H1 (cell line): ENCODE results near the gene PTPRF. TPM values are rescaled to one million over a fixed set of nuclear protein-coding genes. Genes with fewer than 3 reads are reported as not detected.

Source experiments
- CTCF ChIA-PET: fragments of 300-600 bp; sonication (Branson Sonifier 250); formaldehyde crosslinking; loops from one replicate; lab custom pipeline; 2021; ENCODE audit not compliant: partially characterized antibody; lab: Charles Lee
- POLR2A ChIA-PET: fragments of 300-600 bp; sonication (Branson Sonifier 250); formaldehyde crosslinking; loops from one replicate; lab custom pipeline; 2021; ENCODE audit warnings: inconsistent platforms; ENCODE audit not compliant: partially characterized antibody; lab: Charles Lee
- DNase-seq, 2 experiments: peaks; one replicate each; pipeline versions ENCODE4 v3.0.0 to v3.0.0-alpha.2; 2010 to 2022; ENCODE audit warnings: low spot score in 2 of 2, low read depth in 1 of 2, mixed read lengths in 1 of 2
- FAIRE-seq: peaks from 2 replicates; lab custom pipeline; 2011; peaks lifted over from hg19 to GRCh38; lab: Jason Lieb, UNC
- H2AFZ ChIP-seq: 2 replicates; pipeline ENCODE4 v1.8.1; 2012; ENCODE audit warnings: low read length, inconsistent platforms
- H2AK5ac ChIP-seq: 2 replicates; pipeline ENCODE4 v1.6.1; 2013; ENCODE audit warnings: low read depth, low read length
- H2BK120ac ChIP-seq: replicated peaks from 2 replicates; pipeline ENCODE3; 2013; ENCODE audit warnings: low read depth, low read length, inconsistent platforms
- H2BK12ac ChIP-seq: 2 replicates; pipeline ENCODE4 v1.6.1; 2013; ENCODE audit warnings: low read depth, low read length
- H2BK15ac ChIP-seq: 2 replicates; pipeline ENCODE4 v1.6.1; 2013; ENCODE audit warnings: low read length
- H2BK20ac ChIP-seq: 2 replicates; pipeline ENCODE4 v1.6.1; 2013; ENCODE audit warnings: low read length
- H2BK5ac ChIP-seq: 2 replicates; pipeline ENCODE4 v1.6.1; 2013; ENCODE audit warnings: low read depth, low read length
- H3K14ac ChIP-seq: 2 replicates; pipeline ENCODE4 v1.6.1; 2013; ENCODE audit warnings: inconsistent platforms; ENCODE audit not compliant: insufficient read length
- H3K18ac ChIP-seq: 2 replicates; pipeline ENCODE4 v1.6.1; 2013; ENCODE audit warnings: low read length; ENCODE audit errors: extremely low read depth
- H3K23ac ChIP-seq: 2 replicates; pipeline ENCODE4 v1.6.1; 2013; ENCODE audit warnings: inconsistent platforms; ENCODE audit not compliant: insufficient read length
- H3K23me2 ChIP-seq: 2 replicates; pipeline ENCODE4 v1.6.1; 2013; ENCODE audit warnings: low read depth, low read length
- H3K27ac ChIP-seq: 2 replicates; pipeline ENCODE4 v1.6.1; 2011; ENCODE audit warnings: low read depth, low read length, inconsistent platforms
- H3K27me3 ChIP-seq, 4 experiments: replicated peaks in 1 of 4; 1 replicate in 1 of 4; 2 replicates in 3 of 4; pipeline versions ENCODE4 v1.6.1 to v1.8.1; 2011 to 2013; ENCODE audit warnings: low read length in 3 of 4, mild to moderate bottlenecking in 3 of 4, inconsistent platforms in 2 of 4, mixed read lengths in 2 of 4, moderate library complexity in 1 of 4; ENCODE audit not compliant: control insufficient read depth in 3 of 4, insufficient read depth in 3 of 4; ENCODE audit errors: extremely low read depth in 1 of 4
- H3K36me3 ChIP-seq, 4 experiments: 2 replicates each; pipeline versions ENCODE4 v1.6.1 to v1.8.1; 2011 to 2013; ENCODE audit warnings: mild to moderate bottlenecking in 4 of 4, low read length in 3 of 4, moderate library complexity in 2 of 4, control low read depth in 1 of 4, inconsistent platforms in 1 of 4; ENCODE audit not compliant: insufficient read depth in 4 of 4, control insufficient read depth in 2 of 4
- H3K4ac ChIP-seq: replicated peaks from 2 replicates; pipeline ENCODE3; 2013; ENCODE audit warnings: low read length, low read depth, mixed read lengths, inconsistent platforms; ENCODE audit not compliant: insufficient read length
- H3K4me1 ChIP-seq, 4 experiments: replicated peaks in 1 of 4; 1 replicate in 1 of 4; 2 replicates in 3 of 4; pipeline versions ENCODE4 v1.6.1 to v1.8.1; 2011 to 2013; ENCODE audit warnings: low read length in 3 of 4, inconsistent platforms in 2 of 4, mixed read lengths in 1 of 4; ENCODE audit not compliant: insufficient read depth in 4 of 4, control insufficient read depth in 3 of 4
- H3K4me2 ChIP-seq, 2 experiments: 2 replicates each; pipeline versions ENCODE4 v1.6.1 to v1.8.1; 2011 to 2013; ENCODE audit warnings: low read depth in 2 of 2, low read length in 2 of 2, control low read depth in 1 of 2, inconsistent platforms in 1 of 2, mild to moderate bottlenecking in 1 of 2; ENCODE audit not compliant: insufficient read depth in 1 of 2
- H3K4me3 ChIP-seq, 4 experiments: fragments of 200-600, 300-600 bp in 1 of 4; sonication (generic), shearing (Covaris generic), sonication (Bioruptor Twin) in 1 of 4; 2 replicates each; pipeline versions ENCODE4 v1.5.1 to v1.8.1; 2011 to 2016; ENCODE audit warnings: low read length in 4 of 4, low read depth in 3 of 4, control low read depth in 2 of 4, inconsistent platforms in 2 of 4, mild to moderate bottlenecking in 2 of 4, mixed read lengths in 1 of 4, moderate library complexity in 1 of 4; ENCODE audit not compliant: insufficient read depth in 2 of 4; ENCODE audit errors: extremely low read depth in 1 of 4
- H3K56ac ChIP-seq: replicated peaks from 2 replicates; pipeline ENCODE3; 2013; ENCODE audit warnings: low read depth, mild to moderate bottlenecking, mixed read lengths, low read length, inconsistent platforms; ENCODE audit not compliant: insufficient read length
- H3K79me1 ChIP-seq: 2 replicates; pipeline ENCODE4 v1.6.1; 2013; ENCODE audit warnings: low read depth, low read length, control low read depth
- H3K79me2 ChIP-seq, 2 experiments: 2 replicates each; pipeline versions ENCODE4 v1.6.1 to v1.8.1; 2012 to 2013; ENCODE audit warnings: low read length in 2 of 2, mild to moderate bottlenecking in 2 of 2, inconsistent platforms in 1 of 2; ENCODE audit not compliant: insufficient read depth in 2 of 2, control insufficient read depth in 1 of 2
- H3K9ac ChIP-seq, 4 experiments: replicated peaks in 1 of 4; 1 replicate in 1 of 4; 2 replicates in 3 of 4; pipeline versions ENCODE4 v1.6.1 to v1.8.1; 2011 to 2013; ENCODE audit warnings: low read depth in 3 of 4, low read length in 3 of 4, control low read depth in 2 of 4, mild to moderate bottlenecking in 2 of 4, moderate library complexity in 2 of 4, inconsistent platforms in 1 of 4; ENCODE audit errors: extremely low read depth in 1 of 4
- H3K9me3 ChIP-seq, 2 experiments: 2 replicates each; pipeline versions ENCODE4 v1.6.1 to v1.8.1; 2012 to 2013; ENCODE audit warnings: mild to moderate bottlenecking in 2 of 2, moderate library complexity in 2 of 2, control low read depth in 1 of 2, inconsistent platforms in 1 of 2, low read depth in 1 of 2, low read length in 1 of 2, mixed read lengths in 1 of 2; ENCODE audit not compliant: insufficient read depth in 2 of 2
- H4K20me1 ChIP-seq, 2 experiments: replicated peaks in 1 of 2; 2 replicates each; pipeline versions ENCODE3 to v1.8.1; 2011 to 2013; ENCODE audit warnings: inconsistent platforms in 2 of 2, low read length in 2 of 2, mild to moderate bottlenecking in 1 of 2; ENCODE audit not compliant: insufficient read depth in 2 of 2, control insufficient read depth in 1 of 2
- H4K5ac ChIP-seq: 2 replicates; pipeline ENCODE4 v1.6.1; 2013; ENCODE audit warnings: low read length, low read depth, mixed read lengths, inconsistent platforms; ENCODE audit not compliant: insufficient read length
- H4K8ac ChIP-seq: 2 replicates; pipeline ENCODE4 v1.8.0; 2013; ENCODE audit warnings: mild to moderate bottlenecking, moderate library complexity, low read length, inconsistent platforms; ENCODE audit not compliant: insufficient read depth; ENCODE audit errors: extremely low read depth
- H4K91ac ChIP-seq: replicated peaks from 2 replicates; pipeline ENCODE3; 2013; ENCODE audit warnings: low read length, mixed read lengths, inconsistent platforms; ENCODE audit not compliant: insufficient read length
- BRCA1 ChIP-seq: IDR thresholded peaks from 2 replicates; pipeline ENCODE4 v1.6.1; 2012; ENCODE audit warnings: low read depth, low read length, improper control_type of control experiment
- CREB1 ChIP-seq: IDR thresholded peaks from 2 replicates; pipeline ENCODE4 v1.6.1; 2012; ENCODE audit warnings: inconsistent platforms
- CTBP2 ChIP-seq: IDR thresholded peaks from 2 replicates; pipeline ENCODE4 v1.7.0; 2011; ENCODE audit warnings: borderline replicate concordance, mild to moderate bottlenecking, moderate library complexity, mixed read lengths, low read length; ENCODE audit not compliant: insufficient read depth, insufficient read length
- KDM1A ChIP-seq: fragments of 200-600, 300-600 bp; sonication (generic); IDR thresholded peaks from 2 replicates; pipeline ENCODE4 v1.7.1; 2016; ENCODE audit warnings: mild to moderate bottlenecking, low read length, borderline replicate concordance
- POU5F1 ChIP-seq: IDR thresholded peaks from 2 replicates; pipeline ENCODE4 v1.6.1; 2011; ENCODE audit warnings: low read depth, mild to moderate bottlenecking, low read length, moderate library complexity
- SAP30 ChIP-seq: fragments of 300-600 bp; sonication (generic); IDR thresholded peaks from 2 replicates; pipeline ENCODE4 v1.7.1; 2012; ENCODE audit warnings: low read length, moderate library complexity, mild to moderate bottlenecking, inconsistent platforms; ENCODE audit not compliant: insufficient read depth, insufficient replicate concordance
- SP4 ChIP-seq: IDR thresholded peaks from 2 replicates; pipeline ENCODE4 v1.6.1; 2012; ENCODE audit warnings: low read length, inconsistent platforms
- ZNF274 ChIP-seq: IDR thresholded peaks from 2 replicates; pipeline ENCODE4 v1.7.0; 2012; ENCODE audit warnings: low read length, borderline replicate concordance; ENCODE audit errors: extremely low read depth
- WGBS, 2 experiments: shearing (Covaris generic) in 1 of 2; methylation state at CpG; one replicate each; pipeline versions ENCODE4 v1.1.6 to v1.1.7; 2013 to 2015; ENCODE audit warnings: low lambda C conversion rate in 2 of 2, mixed read lengths in 2 of 2, inconsistent platforms in 1 of 2, low coverage in 1 of 2, missing lambda C conversion rate in 1 of 2; ENCODE audit not compliant: insufficient replicate concordance in 2 of 2, insufficient coverage in 1 of 2, insufficient read length in 1 of 2; ENCODE audit errors: extremely low coverage in 1 of 2, missing lambda C conversion rate in 1 of 2; 5-methylcytosine and 5-hydroxymethylcytosine counted together
- polyA plus RNA-seq, 7 experiments: library from polyadenylated mRNA; depleted of rRNA in 3 of 7; stranded (reverse) in 5 of 7; unstranded in 2 of 7; fragments of >200 nt in 5 of 7; fragments of 200-250 nt in 2 of 7; gene quantifications; 1 replicate in 5 of 7; 2 replicates in 1 of 7; 4 replicates in 1 of 7; pipeline versions ENCODE4 v1.2.1 to v1.2.3, GENCODE V29; 2011 to 2013; ENCODE audit warnings: missing spikeins in 2 of 7, mixed read lengths in 2 of 7
- total RNA-seq: library from RNA; stranded (reverse); fragmentation: NEBNext Ultra II Directional; extraction: Animal tissue kit (Norgen Biotek cat#: 25700); gene quantifications from 2 replicates; pipeline ENCODE4 v1.2.1, GENCODE V29; 2021

Gene PTPRF
- total and polyA plus RNA-seq, 2 of the 8 experiments (the other 6 are each of a cell fraction or from before 2014, with no cell fraction given): 136 to 231 TPM

- H3K9me3 ChIP-seq: no peaks in the 10 kb centered on the region
- no peak overlapping the region for H3K4me3 ChIP-seq
- H3K36me3 ChIP-seq: peaks cover 0 to 8% (median 7%) of the 10 kb centered on the region in 4 experiments; a peak in 5 of 8 replicates
- H2BK12ac ChIP-seq: no peak overlapping the region
- H3K27ac ChIP-seq: no peak overlapping the region
- H3K23ac ChIP-seq: no peak overlapping the region
- H3K4me2 ChIP-seq: no peak overlapping the region
- no peak overlapping the region for H2BK15ac ChIP-seq
- no peak overlapping the region for H3K4ac ChIP-seq
- H3K23me2 ChIP-seq: no peaks in the 10 kb centered on the region; the same call in 1 of the 2 replicates
- peaks cover 0 to 34% (median 23%) of the 10 kb centered on the region in 4 experiments; a peak in 6 of 7 replicates for H3K4me1 ChIP-seq
- H2AK5ac ChIP-seq: no peak overlapping the region
- H3K79me2 ChIP-seq: peaks cover 3 to 80% of the 10 kb centered on the region in 2 experiments; a peak in 3 of 4 replicates
- TF ChIP-seq ZNF274 (no peak), KDM1A (no peak), SP4 (no peak), POU5F1 (no peak), SAP30 (no peak), BRCA1 (no peak), CREB1 (no peak), CTBP2 (no peak)
- no peak overlapping the region for H4K91ac ChIP-seq
- no peak overlapping the region for H2BK5ac ChIP-seq
- ChIA-PET CTCF (interaction anchor here (0.8 to 15.4 kb wide), 7 partner anchors 8 to 316 kb away, joined by 3 to 169 read pairs (median 3); partner anchors contain the start of gene PTPRF), POLR2A (interaction anchor here (0.6 to 14.9 kb wide), 7 partner anchors 8 to 107 kb away, joined by 3 to 270 read pairs (median 4); partner anchors contain the start of genes HYI, KDM4A and PTPRF)
- H3K9ac ChIP-seq: no peak overlapping the region
- H4K5ac ChIP-seq: no peak overlapping the region
- DNase-seq: no peak
- H2BK20ac ChIP-seq: no peak overlapping the region
- 88% methylated on average over 15 of the region's 15 CpGs; no CpG with 5 or more reads in 1 of the 2 experiments for WGBS, 2 experiments
- no peak overlapping the region for H4K8ac ChIP-seq
- H3K56ac ChIP-seq: no peak overlapping the region
- peaks cover 24 to 50% of the 10 kb centered on the region in 2 experiments for H4K20me1 ChIP-seq
- H2BK120ac ChIP-seq: no peak overlapping the region
- H3K79me1 ChIP-seq: peaks cover 53% of the 10 kb centered on the region
- FAIRE-seq: no peak
- no peak overlapping the region for H3K18ac ChIP-seq
- H3K14ac ChIP-seq: no peak overlapping the region
- no peak overlapping the region for H2AFZ ChIP-seq
- H3K27me3 ChIP-seq: no peaks in the 10 kb centered on the region
Measured at GRCh38 chr1:43542527-43543458, 12.1 kb downstream of the PTPRF start.
